HepG2 (cell line): Measurements from ENCODE around the gene SMYD2.

Experiments
- GATAD2A ChIP-seq: IDR thresholded peaks from 2 replicates; pipeline ENCODE4 v1.6.1; 2016
- TF ChIP-seq, protein P1 (sequence below): sonication (generic); formaldehyde crosslinking; IDR thresholded peaks from 2 replicates; pipeline ENCODE4 v1.5.0; 2020; ENCODE audit warnings: mild to moderate bottlenecking, missing genetic modification reagents
- TF ChIP-seq, protein P2 (sequence below): sonication (generic); formaldehyde crosslinking; IDR thresholded peaks from 2 replicates; pipeline ENCODE4 v1.4.0; 2020; ENCODE audit warnings: missing genetic modification reagents, borderline replicate concordance
- TF ChIP-seq, protein P3 (sequence below): sonication (generic); formaldehyde crosslinking; IDR thresholded peaks from 2 replicates; pipeline ENCODE4 v1.5.0; 2020; ENCODE audit warnings: mild to moderate bottlenecking, missing genetic modification reagents, moderate library complexity

DNA sequence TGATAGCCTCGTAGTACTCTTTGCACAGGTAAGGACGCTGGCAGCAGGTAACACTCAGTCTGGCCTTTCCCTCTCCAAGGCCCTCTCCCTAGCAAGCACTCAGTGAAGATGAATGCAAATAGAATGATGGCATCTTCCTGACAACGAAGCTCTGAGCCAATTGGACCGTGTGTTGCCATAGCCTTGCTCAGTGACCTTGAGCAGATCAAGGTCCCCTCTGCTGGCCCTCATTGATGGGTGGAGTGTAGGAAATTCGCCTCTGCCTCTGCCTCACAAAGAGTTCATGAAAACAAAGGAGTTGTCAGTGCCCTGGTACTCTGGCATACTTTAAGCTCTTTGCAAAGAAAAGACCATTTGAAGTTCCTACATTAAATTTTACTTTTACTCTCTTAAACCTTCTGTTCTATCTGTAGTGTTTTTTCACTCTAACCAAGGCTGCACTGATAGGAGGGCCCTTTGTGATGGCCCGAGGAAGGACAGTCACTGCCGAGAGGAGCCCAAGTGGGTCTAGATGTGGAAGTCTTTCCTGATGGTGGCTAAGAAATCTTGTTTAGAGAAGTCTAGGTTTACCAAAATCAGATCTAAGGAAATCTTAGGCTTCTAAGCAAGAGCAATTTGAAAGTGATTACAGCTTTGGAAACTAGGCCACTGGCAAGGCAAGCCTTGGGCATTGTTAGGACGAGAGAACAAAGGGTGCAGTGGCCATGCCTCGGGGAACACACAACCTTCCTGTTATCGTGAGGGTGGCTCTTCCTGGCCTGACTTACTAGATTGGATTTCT lies 38.2 kb downstream of the SMYD2 start:
- peak; percentile 61 for TF ChIP-seq GATAD2A (CRISPR knock-in tag)
- TF ChIP-seq, protein P1, sequence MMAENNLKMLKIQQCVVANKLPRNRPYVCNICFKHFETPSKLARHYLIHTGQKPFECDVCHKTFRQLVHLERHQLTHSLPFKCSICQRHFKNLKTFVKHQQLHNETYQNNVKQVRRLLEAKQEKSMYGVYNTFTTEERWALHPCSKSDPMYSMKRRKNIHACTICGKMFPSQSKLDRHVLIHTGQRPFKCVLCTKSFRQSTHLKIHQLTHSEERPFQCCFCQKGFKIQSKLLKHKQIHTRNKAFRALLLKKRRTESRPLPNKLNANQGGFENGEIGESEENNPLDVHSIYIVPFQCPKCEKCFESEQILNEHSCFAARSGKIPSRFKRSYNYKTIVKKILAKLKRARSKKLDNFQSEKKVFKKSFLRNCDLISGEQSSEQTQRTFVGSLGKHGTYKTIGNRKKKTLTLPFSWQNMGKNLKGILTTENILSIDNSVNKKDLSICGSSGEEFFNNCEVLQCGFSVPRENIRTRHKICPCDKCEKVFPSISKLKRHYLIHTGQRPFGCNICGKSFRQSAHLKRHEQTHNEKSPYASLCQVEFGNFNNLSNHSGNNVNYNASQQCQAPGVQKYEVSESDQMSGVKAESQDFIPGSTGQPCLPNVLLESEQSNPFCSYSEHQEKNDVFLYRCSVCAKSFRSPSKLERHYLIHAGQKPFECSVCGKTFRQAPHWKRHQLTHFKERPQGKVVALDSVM (CRISPR knock-in tag): no peak
- TF ChIP-seq, protein P2, sequence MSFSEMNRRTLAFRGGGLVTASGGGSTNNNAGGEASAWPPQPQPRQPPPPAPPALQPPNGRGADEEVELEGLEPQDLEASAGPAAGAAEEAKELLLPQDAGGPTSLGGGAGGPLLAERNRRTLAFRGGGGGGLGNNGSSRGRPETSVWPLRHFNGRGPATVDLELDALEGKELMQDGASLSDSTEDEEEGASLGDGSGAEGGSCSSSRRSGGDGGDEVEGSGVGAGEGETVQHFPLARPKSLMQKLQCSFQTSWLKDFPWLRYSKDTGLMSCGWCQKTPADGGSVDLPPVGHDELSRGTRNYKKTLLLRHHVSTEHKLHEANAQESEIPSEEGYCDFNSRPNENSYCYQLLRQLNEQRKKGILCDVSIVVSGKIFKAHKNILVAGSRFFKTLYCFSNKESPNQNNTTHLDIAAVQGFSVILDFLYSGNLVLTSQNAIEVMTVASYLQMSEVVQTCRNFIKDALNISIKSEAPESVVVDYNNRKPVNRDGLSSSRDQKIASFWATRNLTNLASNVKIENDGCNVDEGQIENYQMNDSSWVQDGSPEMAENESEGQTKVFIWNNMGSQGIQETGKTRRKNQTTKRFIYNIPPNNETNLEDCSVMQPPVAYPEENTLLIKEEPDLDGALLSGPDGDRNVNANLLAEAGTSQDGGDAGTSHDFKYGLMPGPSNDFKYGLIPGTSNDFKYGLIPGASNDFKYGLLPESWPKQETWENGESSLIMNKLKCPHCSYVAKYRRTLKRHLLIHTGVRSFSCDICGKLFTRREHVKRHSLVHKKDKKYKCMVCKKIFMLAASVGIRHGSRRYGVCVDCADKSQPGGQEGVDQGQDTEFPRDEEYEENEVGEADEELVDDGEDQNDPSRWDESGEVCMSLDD (CRISPR knock-in tag): no peak
- TF ChIP-seq, protein P3, sequence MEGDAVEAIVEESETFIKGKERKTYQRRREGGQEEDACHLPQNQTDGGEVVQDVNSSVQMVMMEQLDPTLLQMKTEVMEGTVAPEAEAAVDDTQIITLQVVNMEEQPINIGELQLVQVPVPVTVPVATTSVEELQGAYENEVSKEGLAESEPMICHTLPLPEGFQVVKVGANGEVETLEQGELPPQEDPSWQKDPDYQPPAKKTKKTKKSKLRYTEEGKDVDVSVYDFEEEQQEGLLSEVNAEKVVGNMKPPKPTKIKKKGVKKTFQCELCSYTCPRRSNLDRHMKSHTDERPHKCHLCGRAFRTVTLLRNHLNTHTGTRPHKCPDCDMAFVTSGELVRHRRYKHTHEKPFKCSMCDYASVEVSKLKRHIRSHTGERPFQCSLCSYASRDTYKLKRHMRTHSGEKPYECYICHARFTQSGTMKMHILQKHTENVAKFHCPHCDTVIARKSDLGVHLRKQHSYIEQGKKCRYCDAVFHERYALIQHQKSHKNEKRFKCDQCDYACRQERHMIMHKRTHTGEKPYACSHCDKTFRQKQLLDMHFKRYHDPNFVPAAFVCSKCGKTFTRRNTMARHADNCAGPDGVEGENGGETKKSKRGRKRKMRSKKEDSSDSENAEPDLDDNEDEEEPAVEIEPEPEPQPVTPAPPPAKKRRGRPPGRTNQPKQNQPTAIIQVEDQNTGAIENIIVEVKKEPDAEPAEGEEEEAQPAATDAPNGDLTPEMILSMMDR (CRISPR knock-in tag): peak; percentile 34
